ENCODE measurements around the gene RPLP2. TPM values are rescaled to one million over a fixed set of nuclear protein-coding genes. Genes with fewer than 3 reads are reported as not detected.

RPLP2 gene
- total RNA-seq, 1 experiment from 2014 or later: 3,468 TPM

GRCh38 chr11:793556-793955, 16.2 kb upstream of the RPLP2 start:
- Histone ChIP-seq H3K36me3 (ENCODE audit: control insufficient read depth, insufficient read depth, low read length) (no peaks in the 10 kb centered on the region; the same call in none of the 2 replicates), H3K4me3 (ENCODE audit: low read depth in 2 of 2, low read length in 2 of 2) (no peak overlapping the region), H3K27me3 (ENCODE audit: control insufficient read depth, insufficient read depth, low read length) (no peaks in the 10 kb centered on the region), H3K9me3 (ENCODE audit: control insufficient read depth, insufficient read depth, low read depth, low read length) (no peaks in the 10 kb centered on the region), H3K4me1 (ENCODE audit: control insufficient read depth, insufficient read depth, low read length) (peaks cover 56% of the 10 kb centered on the region), H3K27ac (ENCODE audit: low read length) (peak overlapping the region; percentile 52)
- no peak for TF ChIP-seq CTCF (IDR thresholded peaks at IDR 0.05)
- TF ChIP-seq POLR2AphosphoS5 (IDR thresholded peaks at IDR 0.05; ENCODE audit: low read depth, low read length): no peak
- no peak for TF ChIP-seq TCF7L2 (IDR thresholded peaks at IDR 0.05; ENCODE audit: low read depth, low read length)
- ChIA-PET CTCF (interaction anchor here (0.7 kb wide), 1 partner anchor 78 kb away, joined by 6 read pairs; no protein-coding TSS in a partner anchor), POLR2A (no interaction called here)
- intact Hi-C loops (cut with micrococcal nuclease; ENCODE audit: unreplicated experiment) (no loop called here), in situ Hi-C loops (cut with HindIII; ENCODE audit: low pct_unique_long_range_greater_than_20kb, low sequenced_read_pairs) (no loop called here)
- no peak for DNase-seq (ENCODE audit: low read depth, low spot score)
- no TSS peak for BruUV-seq (replicated peaks)
- ATAC-seq: no peak

- BruUV-seq (replicated peaks): no TSS peak
- CTCF ChIA-PET: interaction anchor here (0.7 kb wide), 1 partner anchor 78 kb away, joined by 6 read pairs; no protein-coding TSS in a partner anchor
These were observed 15.6 kb upstream of the RPLP2 start for GRCh38 chr11:794013-794765.

More at GRCh38 chr11:794013-794765, 15.6 kb upstream of the RPLP2 start:
- H3K9me3 ChIP-seq (ENCODE audit: control insufficient read depth, insufficient read depth, low read depth, low read length): no peaks in the 10 kb centered on the region
- DNase-seq (ENCODE audit: low read depth, low spot score) (no peak), ATAC-seq (no peak)
- in situ Hi-C loops (cut with HindIII; ENCODE audit: low pct_unique_long_range_greater_than_20kb, low sequenced_read_pairs) (no loop called here), intact Hi-C loops (cut with micrococcal nuclease; ENCODE audit: unreplicated experiment) (no loop called here)
- no peaks in the 10 kb centered on the region; the same call in none of the 2 replicates for H3K36me3 ChIP-seq (ENCODE audit: control insufficient read depth, insufficient read depth, low read length)
- TF ChIP-seq CTCF (IDR thresholded peaks at IDR 0.05) (no peak), POLR2AphosphoS5 (IDR thresholded peaks at IDR 0.05; ENCODE audit: low read depth, low read length) (no peak), SIN3A (IDR thresholded peaks at IDR 0.05; ENCODE audit: borderline replicate concordance, insufficient read depth, low read depth, low read length) (no peak; the same call in 1 of the 2 replicates), TCF7L2 (IDR thresholded peaks at IDR 0.05; ENCODE audit: low read depth, low read length) (no peak), REST (IDR thresholded peaks at IDR 0.05; ENCODE audit: insufficient read depth in 1 of 2, low read depth in 2 of 2, low read length in 1 of 2) (no peak)
- POLR2A ChIA-PET: no interaction called here
- peak overlapping the region; percentile 71 to 86 for H3K4me3 ChIP-seq (ENCODE audit: low read depth in 2 of 2, low read length in 2 of 2)
- H3K27me3 ChIP-seq (ENCODE audit: control insufficient read depth, insufficient read depth, low read length): no peaks in the 10 kb centered on the region
- H3K4me1 ChIP-seq (ENCODE audit: control insufficient read depth, insufficient read depth, low read length): peaks cover 56% of the 10 kb centered on the region
- H3K27ac ChIP-seq (ENCODE audit: low read length): peak overlapping the region; percentile 93
